HG03045 (cell line): ENCODE data around the gene HOXA4.

ENCODE experiments used
- ATAC-seq: cut with Tn5 transposase; IDR thresholded peaks from one replicate; pipeline ENCODE4 v1.9.1; 2021; ENCODE audit warnings: mild to moderate bottlenecking, moderate library complexity; ENCODE audit not compliant: unreplicated experiment

HOXA4 gene

DNA sequence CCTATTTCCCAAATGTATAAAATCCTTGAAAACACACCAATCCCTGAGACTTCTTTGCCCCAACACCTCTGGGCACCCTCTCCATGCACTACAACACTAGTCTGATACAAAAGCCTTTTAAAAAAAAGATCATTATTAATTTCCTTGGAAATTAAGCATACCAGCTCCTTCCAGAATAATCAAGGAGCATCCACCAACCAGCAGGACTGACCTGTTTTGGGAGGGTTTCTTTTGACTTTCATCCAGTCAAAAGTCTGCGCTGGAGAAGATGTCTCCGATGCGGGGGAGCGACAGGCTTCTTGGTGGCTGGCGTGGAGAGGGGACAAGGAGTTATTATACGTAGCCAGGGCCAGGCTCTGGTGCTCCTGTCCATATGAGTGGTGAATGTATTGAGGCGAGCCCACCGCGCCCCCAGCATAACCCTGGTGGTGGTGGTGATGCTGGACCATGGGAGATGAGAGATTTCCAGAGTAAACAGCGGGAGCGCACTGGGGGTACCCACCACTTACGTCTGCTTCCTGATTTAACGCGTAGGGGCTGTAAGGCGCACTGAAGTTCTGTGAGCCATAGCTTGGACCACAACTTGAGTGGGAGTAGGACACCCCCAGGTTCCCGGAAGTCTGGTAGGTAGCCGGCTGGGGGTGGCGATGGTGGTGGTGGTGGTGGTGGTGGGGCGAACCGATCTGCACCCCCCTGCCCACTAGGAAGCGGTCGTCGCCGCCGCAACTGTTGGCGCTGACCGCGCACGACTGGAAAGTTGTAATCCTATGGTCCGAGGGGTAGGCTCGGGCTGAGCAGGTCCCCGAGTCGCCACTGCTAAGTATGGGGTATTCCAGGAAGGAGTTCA lies 35.3 kb downstream of the HOXA4 start:
- peak; percentile 4 for ATAC-seq

DNA sequence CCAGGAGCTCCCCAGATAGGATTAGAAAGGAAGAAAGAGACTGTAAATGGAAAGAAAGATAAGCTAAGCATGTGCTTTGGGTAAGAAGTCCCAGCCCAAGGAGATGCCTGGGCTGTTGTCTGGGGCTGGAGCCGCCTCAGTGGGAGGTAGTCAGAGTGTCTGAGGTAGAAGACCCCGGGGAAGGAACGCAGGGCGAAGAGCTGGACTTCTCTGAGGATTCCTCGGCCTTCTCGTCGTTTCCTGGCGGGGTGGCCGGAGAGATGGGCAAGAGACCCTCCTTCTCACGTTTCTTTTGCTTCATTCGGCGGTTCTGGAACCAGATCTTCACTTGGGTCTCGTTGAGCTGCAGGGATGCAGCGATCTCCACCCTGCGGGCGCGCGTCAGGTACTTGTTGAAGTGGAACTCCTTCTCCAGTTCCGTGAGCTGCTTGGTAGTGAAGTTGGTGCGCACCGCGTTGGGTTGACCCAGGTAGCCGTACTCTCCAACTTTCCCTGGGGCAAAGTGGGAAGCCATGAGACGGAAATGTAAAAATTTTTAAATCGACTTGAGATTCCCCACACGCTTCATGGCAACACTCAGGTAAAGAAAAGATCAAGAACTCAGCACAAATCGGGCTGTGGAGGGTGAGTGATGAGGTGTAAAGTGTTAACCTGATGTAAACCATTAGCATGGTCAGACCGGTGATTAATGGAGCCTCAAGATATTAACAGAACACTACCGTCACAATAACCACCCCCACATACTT lies 36.1 kb downstream of the HOXA4 start:
- no peak for ATAC-seq

DNA sequence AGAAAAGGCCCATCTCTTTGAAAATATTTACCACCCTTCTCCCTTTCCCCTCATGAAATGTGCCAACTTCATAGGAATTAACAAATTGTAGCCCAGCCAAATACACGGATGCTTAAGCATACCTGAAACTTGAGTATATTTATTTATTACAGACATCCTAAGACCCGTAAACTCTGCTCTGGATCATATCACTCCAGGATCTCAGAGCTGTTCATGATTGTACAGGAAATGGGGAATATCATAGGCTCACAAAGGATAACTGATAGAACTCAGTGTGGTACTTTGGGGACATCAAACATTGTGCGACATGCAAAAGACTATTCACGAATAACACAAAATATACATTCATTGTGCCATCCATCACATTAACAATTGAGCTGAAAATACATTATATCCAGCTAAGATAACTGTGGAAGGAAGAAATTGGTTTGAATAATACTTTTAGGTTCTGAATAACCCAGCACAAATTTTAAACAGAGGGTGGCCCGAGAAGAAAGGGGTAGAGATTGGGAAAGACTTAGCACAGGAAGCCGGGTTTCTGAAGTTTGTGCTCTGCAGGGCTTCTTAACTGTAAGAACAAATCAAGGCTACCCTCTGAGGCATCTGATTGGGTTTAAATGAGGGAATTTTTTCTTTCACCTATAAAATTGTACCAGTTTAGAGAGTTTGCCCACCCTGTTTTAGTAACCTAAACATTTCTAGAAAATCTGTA lies 37.2 kb downstream of the HOXA4 start:
- ATAC-seq = no peak

DNA sequence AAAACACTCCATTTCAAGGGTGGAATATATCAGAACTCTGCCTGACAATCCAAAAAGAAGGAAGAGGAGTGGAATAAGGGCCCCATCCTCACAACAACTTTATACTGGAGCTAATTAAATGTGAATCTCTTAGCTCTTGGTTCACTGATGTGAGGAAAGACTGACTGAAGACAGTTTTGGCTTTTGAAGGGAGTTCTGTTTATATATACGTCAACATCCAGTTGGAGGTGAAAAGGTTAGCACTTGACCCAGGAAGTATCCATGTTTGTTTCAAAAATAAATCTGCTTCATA lies 37.8 kb downstream of the HOXA4 start:
- ATAC-seq = no peak

DNA sequence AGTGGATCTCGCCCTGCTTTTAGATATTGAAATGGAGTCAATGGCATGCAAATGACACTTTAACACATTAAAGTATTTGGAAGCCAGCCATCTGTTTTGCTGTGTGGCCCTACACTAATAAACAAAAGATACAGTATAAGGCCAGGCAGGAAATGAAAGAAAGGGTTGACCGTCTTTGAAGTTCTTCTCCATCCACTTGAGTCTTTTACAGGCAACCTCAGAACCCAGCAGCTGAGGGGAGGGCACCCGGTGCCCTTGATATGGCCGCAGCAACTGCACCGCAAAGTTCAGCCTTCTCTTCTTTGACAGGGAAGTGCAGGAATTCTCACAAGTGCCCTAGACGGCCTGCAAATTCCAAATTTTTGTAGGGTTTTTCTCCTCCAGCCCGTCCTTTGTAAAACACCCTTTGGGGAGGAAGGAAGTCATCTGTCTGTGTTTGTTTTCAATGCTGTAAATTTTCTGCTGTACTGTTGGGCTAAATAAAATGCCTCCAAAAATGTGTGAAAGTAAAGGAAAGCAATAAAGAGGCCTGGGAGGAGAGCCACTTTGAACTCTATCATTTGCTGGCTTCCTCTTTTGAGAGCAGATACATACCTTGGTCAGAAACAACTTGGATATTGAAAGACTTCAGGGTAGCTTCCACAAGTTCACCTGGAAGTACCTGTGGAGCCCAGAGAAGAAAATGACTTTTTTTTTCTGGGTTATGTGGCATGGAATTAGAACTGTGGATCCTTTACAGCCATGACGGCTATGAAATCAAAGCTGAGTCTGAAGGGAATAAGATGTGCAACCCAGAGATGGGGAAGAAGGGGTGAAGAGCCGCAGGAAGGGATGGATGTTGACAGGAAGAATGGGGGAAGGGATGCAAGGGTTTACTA lies 38.4 kb downstream of the HOXA4 start:
- no peak for ATAC-seq

DNA sequence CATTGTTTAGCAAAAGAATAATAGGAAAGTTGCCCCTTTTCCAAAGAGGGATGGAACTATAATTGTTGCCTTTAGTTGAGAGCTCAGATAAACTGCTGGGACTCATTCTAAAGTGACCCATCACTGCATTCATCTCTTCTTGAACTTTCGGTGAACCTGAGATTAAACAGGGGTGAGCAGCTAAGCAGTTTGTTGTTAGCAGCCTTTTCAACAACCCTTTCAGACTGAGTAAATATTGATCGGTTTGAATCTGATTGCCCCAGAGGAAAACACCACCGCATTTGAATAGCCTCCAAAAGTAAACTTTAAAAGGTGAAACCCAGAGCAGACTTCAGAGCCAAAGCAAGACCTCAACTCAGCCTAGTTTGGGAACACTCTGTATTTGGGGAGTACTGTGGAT lies 39.5 kb downstream of the HOXA4 start:
- ATAC-seq = no peak

DNA sequence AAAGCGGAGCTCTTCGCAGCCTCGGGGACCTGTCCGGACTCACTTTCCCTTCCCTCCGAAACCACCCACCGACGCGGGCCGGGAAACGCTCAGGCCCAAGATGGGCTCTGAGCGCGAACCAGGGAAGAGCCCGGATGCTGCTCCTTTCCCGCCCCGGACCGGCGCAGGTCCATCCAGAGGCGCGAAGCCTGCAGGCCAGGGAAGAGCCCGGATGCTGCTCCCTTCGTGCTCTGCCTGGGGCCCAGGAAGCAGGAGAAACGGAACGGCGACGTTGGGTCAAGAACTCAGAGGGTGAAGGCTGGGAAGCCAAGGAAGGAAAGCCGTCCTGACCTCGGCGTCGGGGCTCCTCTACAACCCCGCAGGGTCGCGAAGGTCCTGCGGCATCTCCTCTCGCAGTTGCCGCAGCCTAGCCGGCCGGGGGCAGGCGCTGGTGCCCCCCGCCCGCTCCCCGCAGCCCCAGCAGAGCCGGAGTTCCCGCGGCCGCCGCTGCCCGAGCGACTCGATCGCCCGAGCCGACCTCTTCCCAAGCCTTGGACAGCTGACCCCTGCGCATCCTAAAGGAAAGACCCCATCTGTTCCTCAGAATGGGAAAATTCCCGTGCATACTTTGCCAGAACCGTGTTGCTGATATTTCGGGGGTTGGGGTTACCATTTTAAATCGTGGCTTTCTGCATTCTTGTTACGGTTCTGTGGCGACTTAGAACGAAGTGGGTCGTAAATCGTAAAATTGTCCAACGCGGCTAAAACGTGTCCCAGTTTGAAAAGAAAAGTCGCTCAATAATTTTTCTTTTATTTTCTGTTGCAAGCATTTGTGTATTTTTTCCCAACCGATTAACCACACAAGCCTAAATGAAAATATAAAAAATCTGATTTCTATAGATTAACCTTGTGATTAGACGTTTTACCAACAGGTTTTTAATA lies 42.3 kb downstream of the HOXA4 start:
- ATAC-seq = no peak

DNA sequence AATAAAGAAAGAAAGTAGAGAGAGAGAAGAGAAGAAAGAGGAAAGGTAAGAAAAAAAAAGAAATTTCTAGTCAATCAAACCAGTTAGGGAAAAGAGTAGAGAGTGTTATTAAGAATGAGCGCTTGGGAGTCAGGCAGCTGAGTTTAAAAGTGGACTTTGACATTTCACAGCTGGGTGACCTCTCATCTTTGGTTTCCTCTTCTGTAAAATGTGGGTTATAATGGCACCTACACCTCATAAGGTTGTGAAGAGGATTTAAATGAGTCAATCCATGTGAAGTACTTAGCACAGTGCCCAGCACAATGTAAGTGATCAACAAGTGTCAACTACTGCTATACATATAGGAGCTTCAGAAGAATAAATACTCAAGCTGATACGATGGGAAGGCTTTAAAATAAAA lies 46.9 kb downstream of the HOXA4 start:
- no peak for ATAC-seq

DNA sequence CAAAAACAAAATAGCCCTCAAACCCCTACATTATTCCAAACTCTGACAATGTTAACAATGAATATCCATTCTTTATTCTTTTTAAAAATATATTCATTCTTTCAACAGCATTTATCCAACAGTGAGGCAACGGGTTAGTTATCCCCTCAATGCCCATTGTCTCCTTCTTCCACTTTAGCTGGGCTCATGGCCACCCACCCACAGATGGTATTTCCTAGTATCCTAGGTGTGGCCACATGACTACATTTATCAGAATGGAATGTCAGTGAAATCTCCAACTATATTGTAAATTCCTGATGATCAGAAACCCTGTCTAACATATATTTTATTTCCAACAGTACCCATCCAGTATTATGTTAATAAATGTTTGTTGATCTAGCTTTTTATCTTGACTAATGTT lies 48.4 kb downstream of the HOXA4 start:
- ATAC-seq = no peak

DNA sequence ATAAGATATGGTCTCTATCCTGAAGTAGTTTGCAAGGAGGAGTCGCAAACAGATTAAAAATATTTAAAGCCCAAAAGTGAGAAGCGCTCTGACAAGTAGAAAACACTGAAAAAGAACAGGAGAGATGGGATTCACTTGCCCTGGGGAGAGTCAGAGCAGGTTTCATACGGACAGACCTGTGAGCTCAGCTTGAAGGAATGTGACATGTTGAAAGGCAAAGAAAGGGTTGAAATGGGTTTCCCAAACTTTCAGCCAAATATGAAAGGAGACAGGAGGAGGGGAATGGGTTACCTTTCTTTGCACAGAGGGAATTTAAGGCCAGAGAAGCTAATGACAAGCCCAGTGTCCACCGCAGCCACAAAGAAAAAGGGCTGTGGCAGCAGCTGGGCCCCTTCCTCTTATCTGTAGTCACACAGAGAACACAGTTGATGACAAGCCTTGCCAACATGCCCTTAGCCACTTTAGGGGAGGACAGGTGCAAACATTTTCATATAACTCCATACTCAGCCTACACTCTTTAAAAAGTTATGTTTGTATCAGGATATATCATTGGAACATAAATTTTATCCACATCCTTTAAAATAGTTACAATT lies 49.6 kb downstream of the HOXA4 start:
- ATAC-seq = no peak

DNA sequence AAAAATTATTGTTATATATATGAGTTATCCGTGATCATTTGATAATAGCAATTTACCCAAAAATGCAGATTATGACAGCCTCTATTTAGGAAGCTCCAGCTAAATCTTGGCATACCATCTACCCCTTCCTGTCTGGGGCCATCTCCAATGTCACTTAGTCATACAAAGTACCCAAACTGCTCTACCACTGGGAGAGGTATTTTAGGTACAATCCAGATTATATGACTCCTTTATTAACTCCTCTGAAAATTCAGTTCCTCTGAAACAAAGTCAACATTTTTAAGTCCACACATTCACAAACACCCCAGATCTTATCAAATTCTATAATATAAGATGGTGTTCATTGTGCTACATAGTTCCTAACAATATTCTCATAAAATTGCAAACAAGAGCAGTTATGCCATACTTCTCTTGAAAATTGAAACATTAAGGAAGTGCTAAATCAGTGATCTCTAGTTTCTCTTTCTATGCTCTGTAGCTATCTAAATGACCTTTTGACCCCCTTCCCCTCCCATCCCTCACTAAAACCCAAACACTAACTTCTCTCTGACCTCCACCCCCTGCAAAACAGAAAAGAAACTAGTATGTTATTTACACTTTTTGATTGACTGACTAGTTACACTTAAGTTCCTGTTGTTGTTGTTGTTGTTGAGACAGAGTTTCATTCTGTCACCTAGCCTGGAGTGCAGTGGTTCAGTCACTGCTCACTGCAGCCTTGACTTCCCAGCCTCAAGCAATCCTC lies 51.2 kb downstream of the HOXA4 start:
- ATAC-seq = no peak

DNA sequence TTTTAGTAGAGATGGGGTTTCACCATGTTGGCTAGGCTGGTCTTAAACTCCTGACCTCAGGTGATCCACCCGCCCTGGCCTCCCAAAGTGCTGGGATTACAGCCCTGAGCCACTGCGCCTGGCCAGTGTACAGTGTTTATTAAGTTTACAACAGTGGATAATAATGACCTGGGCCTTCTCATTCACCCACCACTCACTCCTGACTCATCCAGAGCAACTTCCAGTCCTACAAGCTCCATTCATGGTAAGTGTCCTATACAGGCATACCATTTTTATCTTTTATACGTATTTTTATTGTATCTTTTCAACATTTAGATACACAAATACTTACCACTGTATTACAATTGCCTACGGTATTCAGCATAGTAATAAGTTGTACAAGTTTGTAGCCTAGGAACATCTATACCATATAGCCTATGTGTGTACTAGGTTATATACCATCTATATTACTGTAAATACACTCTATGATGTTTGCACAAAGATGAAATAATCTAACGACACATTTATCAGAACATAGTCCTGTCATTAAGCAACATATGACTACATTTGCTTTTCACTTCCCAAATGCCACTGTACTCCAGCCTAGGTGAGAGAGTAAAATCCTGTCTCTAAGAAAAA lies 51.8 kb downstream of the HOXA4 start:
- no peak for ATAC-seq
